ENCODE measurements around the gene PRKCI.
"Not testable (repeated sequence)": the region's sequence is repeated elsewhere in the genome, so short reads cannot be mapped to it uniquely, and the experiment has no call there.

Gene PRKCI

DNA sequence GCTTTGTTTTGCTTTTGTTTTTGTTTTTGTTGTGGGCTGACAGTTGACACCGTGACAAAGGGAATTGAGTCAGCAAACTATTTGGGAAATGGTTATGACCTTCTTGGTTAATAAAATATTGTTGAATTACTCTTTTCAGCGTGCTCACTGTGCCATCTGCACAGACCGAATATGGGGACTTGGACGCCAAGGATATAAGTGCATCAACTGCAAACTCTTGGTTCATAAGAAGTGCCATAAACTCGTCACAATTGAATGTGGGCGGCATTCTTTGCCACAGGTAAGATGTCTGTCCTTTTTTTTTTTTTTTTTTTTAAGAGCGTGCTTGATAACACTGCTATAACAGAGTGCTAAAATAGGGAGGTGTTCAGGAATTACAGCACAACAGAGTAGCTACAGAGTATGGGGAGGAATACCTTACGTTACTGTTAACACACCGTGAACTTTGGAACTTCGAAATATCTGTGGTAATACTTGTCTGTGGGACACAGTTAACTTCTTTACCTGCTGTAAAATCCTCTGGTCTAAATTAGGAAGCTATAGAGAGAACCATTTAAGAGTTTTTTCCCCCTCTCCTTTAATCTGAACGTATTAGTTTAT is 48.2 kb downstream of the PRKCI start:
- CTCF ChIA-PET, result no interaction called here
- POLR2A ChIA-PET, result no interaction called here
- TF ChIP-seq CTBP1 (IDR thresholded peaks at IDR 0.05; ENCODE audit: borderline replicate concordance) (no peak), HDGF (IDR thresholded peaks at IDR 0.05; ENCODE audit: borderline replicate concordance) (no peak), TARDBP (IDR thresholded peaks at IDR 0.05) (no peak), FOXA1 (IDR thresholded peaks at IDR 0.05) (no peak), FOXK2 (IDR thresholded peaks at IDR 0.05) (no peak), FOXM1 (IDR thresholded peaks at IDR 0.05; ENCODE audit: borderline replicate concordance) (no peak)
- no peak for DNase-seq (ENCODE audit: extremely low spot score)

DNA sequence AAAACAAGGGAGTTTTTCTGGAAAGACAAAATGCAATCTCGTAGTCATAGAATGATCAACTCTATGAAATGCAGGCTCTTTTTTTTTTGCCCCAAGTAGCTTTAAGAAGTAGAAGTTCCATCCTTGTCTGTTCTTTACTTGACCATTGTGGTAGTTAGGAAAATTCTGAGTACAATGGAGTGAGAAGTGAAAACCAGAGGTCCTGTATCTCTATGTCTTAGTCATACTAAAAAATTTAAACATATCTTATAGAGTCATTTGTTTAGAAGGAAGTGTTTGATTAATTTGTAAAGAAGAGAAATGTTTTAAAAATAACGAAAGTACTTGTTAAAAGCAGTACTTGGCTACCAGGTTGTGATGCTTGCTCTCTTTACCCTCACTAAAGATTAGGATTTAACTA is 52.4 kb downstream of the PRKCI start:
- CTCF ChIA-PET, result no interaction called here
- DNase-seq (ENCODE audit: extremely low spot score), result no peak
- TF ChIP-seq ZNF384 (IDR thresholded peaks at IDR 0.05) (no peak), SP1 (IDR thresholded peaks at IDR 0.05) (no peak), ARNT (IDR thresholded peaks at IDR 0.05) (no peak), NFRKB (IDR thresholded peaks at IDR 0.05) (no peak), HDGF (IDR thresholded peaks at IDR 0.05; ENCODE audit: borderline replicate concordance) (no peak), LEF1 (IDR thresholded peaks at IDR 0.05; ENCODE audit: borderline replicate concordance) (no peak), FOXA1 (IDR thresholded peaks at IDR 0.05) (no peak), FOXK2 (IDR thresholded peaks at IDR 0.05) (no peak), SUZ12 (IDR thresholded peaks at IDR 0.05) (no peak)
- POLR2A ChIA-PET, result no interaction called here

DNA sequence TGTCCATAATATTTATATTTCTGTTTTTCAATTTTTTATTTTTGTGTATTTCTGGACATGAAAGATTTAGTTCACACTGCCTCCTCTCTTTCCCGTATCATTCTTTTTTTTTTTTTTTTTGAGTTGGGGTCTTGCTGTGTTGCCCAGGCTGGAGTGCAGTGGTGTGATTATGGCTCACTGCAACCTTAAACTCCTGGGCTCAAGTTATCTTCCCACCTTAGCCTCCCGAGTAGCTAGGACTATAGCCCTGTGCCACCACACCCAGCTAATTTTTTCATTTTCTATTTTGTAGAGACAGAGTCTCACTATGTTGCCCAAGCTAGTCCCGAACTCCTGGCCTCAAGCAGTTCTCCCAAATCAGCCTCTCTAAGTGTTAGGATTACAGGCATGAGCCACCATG is 53.6 kb downstream of the PRKCI start:
- ChIA-PET CTCF (no interaction called here), POLR2A (no interaction called here)
- DNase-seq (ENCODE audit: extremely low spot score), result no peak
- TF ChIP-seq NFRKB (IDR thresholded peaks at IDR 0.05) (no peak), LEF1 (IDR thresholded peaks at IDR 0.05; ENCODE audit: borderline replicate concordance) (no peak), ZNF384 (IDR thresholded peaks at IDR 0.05) (no peak), L3MBTL2 (conservative IDR thresholded peaks at IDR 0.05) (no peak), HDGF (IDR thresholded peaks at IDR 0.05; ENCODE audit: borderline replicate concordance) (no peak), CTBP1 (IDR thresholded peaks at IDR 0.05; ENCODE audit: borderline replicate concordance) (no peak), BHLHE40 (IDR thresholded peaks at IDR 0.05; ENCODE audit: borderline replicate concordance) (no peak), SUZ12 (IDR thresholded peaks at IDR 0.05) (no peak), TARDBP (IDR thresholded peaks at IDR 0.05) (no peak), FOXA1 (IDR thresholded peaks at IDR 0.05) (no peak), SP1 (IDR thresholded peaks at IDR 0.05) (no peak), ARNT (IDR thresholded peaks at IDR 0.05) (no peak), ELF4 (IDR thresholded peaks at IDR 0.05) (no peak)
- TF ChIP-seq, protein P1, sequence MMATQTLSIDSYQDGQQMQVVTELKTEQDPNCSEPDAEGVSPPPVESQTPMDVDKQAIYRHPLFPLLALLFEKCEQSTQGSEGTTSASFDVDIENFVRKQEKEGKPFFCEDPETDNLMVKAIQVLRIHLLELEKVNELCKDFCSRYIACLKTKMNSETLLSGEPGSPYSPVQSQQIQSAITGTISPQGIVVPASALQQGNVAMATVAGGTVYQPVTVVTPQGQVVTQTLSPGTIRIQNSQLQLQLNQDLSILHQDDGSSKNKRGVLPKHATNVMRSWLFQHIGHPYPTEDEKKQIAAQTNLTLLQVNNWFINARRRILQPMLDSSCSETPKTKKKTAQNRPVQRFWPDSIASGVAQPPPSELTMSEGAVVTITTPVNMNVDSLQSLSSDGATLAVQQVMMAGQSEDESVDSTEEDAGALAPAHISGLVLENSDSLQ (IDR thresholded peaks at IDR 0.05), result no peak

DNA sequence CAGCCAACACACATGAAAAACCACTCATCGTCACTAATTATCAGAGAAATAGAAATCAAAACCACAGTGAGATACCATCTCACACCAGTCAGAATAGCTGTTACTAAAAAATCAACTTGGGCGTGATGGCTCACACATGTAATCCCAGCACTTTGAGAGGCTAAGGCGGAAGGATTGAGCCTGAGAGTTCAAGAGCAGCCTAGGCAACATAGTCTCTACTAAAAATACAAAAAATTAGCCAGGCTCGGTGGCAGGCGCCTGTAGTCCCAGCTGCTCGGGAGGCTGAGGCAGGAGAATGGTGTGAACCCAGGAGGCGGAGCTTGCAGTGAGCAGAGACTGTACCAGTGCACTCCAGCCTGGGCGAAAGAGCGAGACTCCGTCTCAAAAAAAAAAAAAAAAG is 55.1 kb downstream of the PRKCI start:
- CTCF ChIA-PET, result interaction anchor here (0.7 kb wide), 1 partner anchor 534 kb away, joined by 4 read pairs; no protein-coding TSS in a partner anchor
- POLR2A ChIA-PET; DNase-seq (ENCODE audit: extremely low spot score): not testable (repeated sequence)

DNA sequence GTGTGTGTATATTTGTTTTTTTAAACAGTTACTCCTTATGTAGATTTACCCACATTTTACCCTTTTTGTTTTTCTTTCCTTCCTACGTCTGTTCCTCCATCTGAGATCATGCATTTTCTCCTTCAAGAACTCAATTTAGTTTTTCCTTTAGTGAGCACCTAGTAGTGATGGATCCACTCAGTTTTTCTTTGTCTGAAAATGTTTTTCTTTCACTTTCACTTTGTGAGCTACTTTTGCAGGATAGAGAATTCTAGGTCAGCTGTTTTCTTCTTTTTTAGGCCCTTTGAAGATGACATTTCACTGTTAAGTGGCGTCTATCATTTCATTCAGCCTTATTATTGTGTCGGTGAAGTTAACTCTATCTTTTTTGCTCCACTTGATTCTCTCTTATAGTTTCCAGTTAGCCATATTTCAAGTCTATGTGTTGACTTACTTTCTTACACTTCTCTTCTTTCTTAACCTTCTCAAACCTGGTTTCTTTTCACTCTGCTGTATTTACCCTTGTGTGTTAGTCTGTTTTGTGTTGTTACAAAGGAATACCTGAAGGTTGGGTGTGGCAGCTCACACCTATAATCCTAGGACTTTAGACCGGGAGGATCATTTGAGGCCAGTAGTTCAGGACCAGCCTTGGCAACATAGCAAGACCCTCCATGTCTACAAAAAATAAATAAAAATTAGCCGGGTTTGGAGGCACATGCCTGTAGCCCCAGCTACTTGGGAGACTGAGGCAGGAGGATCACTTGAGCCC is 55.8 kb downstream of the PRKCI start:
- TF ChIP-seq ZNF384 (IDR thresholded peaks at IDR 0.05) (no peak), TARDBP (IDR thresholded peaks at IDR 0.05) (no peak), ARNT (IDR thresholded peaks at IDR 0.05) (no peak), HDGF (IDR thresholded peaks at IDR 0.05; ENCODE audit: borderline replicate concordance) (no peak), FOXK2 (IDR thresholded peaks at IDR 0.05) (no peak), FOXA1 (IDR thresholded peaks at IDR 0.05) (no peak), ELF4 (IDR thresholded peaks at IDR 0.05) (no peak), LEF1 (IDR thresholded peaks at IDR 0.05; ENCODE audit: borderline replicate concordance) (no peak), BHLHE40 (IDR thresholded peaks at IDR 0.05; ENCODE audit: borderline replicate concordance) (no peak), FOXM1 (IDR thresholded peaks at IDR 0.05; ENCODE audit: borderline replicate concordance) (no peak), SP1 (IDR thresholded peaks at IDR 0.05) (no peak)
- TF ChIP-seq, protein P1 (IDR thresholded peaks at IDR 0.05), result no peak
- POLR2A ChIA-PET, result no interaction called here
- CTCF ChIA-PET, result no interaction called here
- no peak for DNase-seq (ENCODE audit: extremely low spot score)

DNA sequence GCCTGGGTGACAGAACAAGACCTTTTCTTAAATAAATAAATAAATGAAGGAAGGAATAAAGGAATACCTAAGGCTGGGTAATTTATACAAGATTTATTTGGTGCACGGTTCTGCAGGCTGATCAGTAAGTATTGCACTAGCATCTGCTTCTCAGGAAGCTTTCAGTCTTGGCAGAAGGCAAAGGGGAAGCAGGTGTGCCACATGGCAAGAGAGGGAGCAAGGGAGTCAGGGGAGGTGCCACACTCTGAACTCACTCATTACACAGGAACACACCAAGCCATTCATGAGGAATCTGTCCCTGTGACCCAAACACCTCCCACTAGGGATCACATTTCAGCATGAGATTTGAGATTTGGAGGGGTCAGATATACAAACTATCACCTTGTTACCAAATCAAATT is 56.4 kb downstream of the PRKCI start:
- ChIA-PET CTCF (no interaction called here), POLR2A (no interaction called here)
- no peak for TF ChIP-seq BHLHE40 (IDR thresholded peaks at IDR 0.05; ENCODE audit: borderline replicate concordance)
- TF ChIP-seq, protein P1 (IDR thresholded peaks at IDR 0.05), result no peak
- no peak for TF ChIP-seq TARDBP (IDR thresholded peaks at IDR 0.05)
- no peak for TF ChIP-seq L3MBTL2 (conservative IDR thresholded peaks at IDR 0.05)
- no peak for TF ChIP-seq LEF1 (IDR thresholded peaks at IDR 0.05; ENCODE audit: borderline replicate concordance)
- TF ChIP-seq ZNF384 (IDR thresholded peaks at IDR 0.05), result no peak
- TF ChIP-seq ARNT (IDR thresholded peaks at IDR 0.05), result no peak
- no peak for TF ChIP-seq FOXM1 (IDR thresholded peaks at IDR 0.05; ENCODE audit: borderline replicate concordance)
- TF ChIP-seq SP1 (IDR thresholded peaks at IDR 0.05), result no peak
- TF ChIP-seq FOXA1 (IDR thresholded peaks at IDR 0.05), result no peak
- TF ChIP-seq ELF4 (IDR thresholded peaks at IDR 0.05), result no peak
- TF ChIP-seq HDGF (IDR thresholded peaks at IDR 0.05; ENCODE audit: borderline replicate concordance), result no peak
- TF ChIP-seq CTBP1 (IDR thresholded peaks at IDR 0.05; ENCODE audit: borderline replicate concordance), result no peak
- TF ChIP-seq NFRKB (IDR thresholded peaks at IDR 0.05), result no peak
- no peak for TF ChIP-seq SUZ12 (IDR thresholded peaks at IDR 0.05)
- no peak for TF ChIP-seq FOXK2 (IDR thresholded peaks at IDR 0.05)
- no peak for DNase-seq (ENCODE audit: extremely low spot score)
